ENCODE measurements around the gene LEMD2.

Gene LEMD2

GRCh38 chr6:33776764-33777163, 12.2 kb downstream of the LEMD2 start:
- no peak overlapping the region for H3K4me2 ChIP-seq (ENCODE audit: low read length)
- no peaks in the 10 kb centered on the region; the same call in 1 of the 2 replicates for H3F3A ChIP-seq (ENCODE audit: control insufficient read depth, insufficient read depth)
- no peaks in the 10 kb centered on the region for H3K4me1 ChIP-seq (ENCODE audit: control insufficient read depth, low read length)
- no peaks in the 10 kb centered on the region for H3K27me3 ChIP-seq (ENCODE audit: control insufficient read depth, low read length)
- H3K4me3 ChIP-seq (ENCODE audit: low read length), result no peak overlapping the region
- peaks cover 86% of the 10 kb centered on the region for H3K36me3 ChIP-seq (ENCODE audit: control insufficient read depth, low read length)
- H3K27ac ChIP-seq (ENCODE audit: low read depth, low read length), result no peak overlapping the region
- H4K20me1 ChIP-seq (ENCODE audit: control insufficient read depth, insufficient read depth, low read depth, low read length), result no peaks in the 10 kb centered on the region
- no peaks in the 10 kb centered on the region for H3K9me2 ChIP-seq (replicated peaks; ENCODE audit: control insufficient read depth, low read length)
- H3K79me2 ChIP-seq (ENCODE audit: control insufficient read depth, low read length), result no peaks in the 10 kb centered on the region
- TF ChIP-seq CTCF (IDR thresholded peaks at IDR 0.05; ENCODE audit: low read depth, low read length, poor library complexity, severe bottlenecking) (no peak), EZH2phosphoT487 (IDR thresholded peaks at IDR 0.05; ENCODE audit: borderline replicate concordance, low read length) (no peak)
- no peaks in the 10 kb centered on the region for H3K9me3 ChIP-seq (ENCODE audit: control insufficient read depth, insufficient read depth, low read length)

DNA sequence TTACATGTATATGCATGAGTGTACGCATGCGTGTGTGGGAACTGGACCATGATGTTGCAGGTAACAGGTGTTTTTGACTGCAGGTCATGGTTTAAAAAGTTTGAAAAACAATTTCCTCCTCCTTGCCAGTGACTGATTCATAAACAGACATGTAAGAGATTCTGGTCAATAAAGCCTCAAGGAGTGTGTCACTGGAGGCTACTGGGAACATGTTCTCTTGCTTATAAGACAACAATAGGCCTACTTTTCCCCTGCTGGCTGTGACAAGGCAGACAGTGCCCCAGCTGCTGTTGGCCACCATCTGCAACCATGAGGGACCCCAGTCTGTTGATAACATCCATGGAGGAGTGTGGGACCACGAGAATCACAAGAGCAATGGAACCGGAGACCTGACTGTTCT, 12.7 kb downstream of the LEMD2 start:
- Histone ChIP-seq H3K9me3 (ENCODE audit: control insufficient read depth, insufficient read depth, low read length) (no peaks in the 10 kb centered on the region), H3K9me2 (replicated peaks; ENCODE audit: control insufficient read depth, low read length) (no peaks in the 10 kb centered on the region), H3K79me2 (ENCODE audit: control insufficient read depth, low read length) (no peaks in the 10 kb centered on the region), H3F3A (ENCODE audit: control insufficient read depth, insufficient read depth) (no peaks in the 10 kb centered on the region; the same call in 1 of the 2 replicates), H3K4me1 (ENCODE audit: control insufficient read depth, low read length) (peaks cover 2% of the 10 kb centered on the region; the same call in 1 of the 2 replicates), H3K27me3 (ENCODE audit: control insufficient read depth, low read length) (no peaks in the 10 kb centered on the region), H3K27ac (ENCODE audit: low read depth, low read length) (no peak overlapping the region), H3K36me3 (ENCODE audit: control insufficient read depth, low read length) (peaks cover 80% of the 10 kb centered on the region), H3K4me3 (ENCODE audit: low read length) (no peak overlapping the region), H3K4me2 (ENCODE audit: low read length) (no peak overlapping the region), H4K20me1 (ENCODE audit: control insufficient read depth, insufficient read depth, low read depth, low read length) (no peaks in the 10 kb centered on the region)
- TF ChIP-seq CTCF (IDR thresholded peaks at IDR 0.05; ENCODE audit: low read depth, low read length, poor library complexity, severe bottlenecking), result no peak
- TF ChIP-seq EZH2phosphoT487 (IDR thresholded peaks at IDR 0.05; ENCODE audit: borderline replicate concordance, low read length), result no peak

- Histone ChIP-seq H3K27ac (ENCODE audit: low read depth, low read length) (no peak overlapping the region), H3K4me1 (ENCODE audit: control insufficient read depth, low read length) (peaks cover 4% of the 10 kb centered on the region; the same call in 1 of the 2 replicates), H3F3A (ENCODE audit: control insufficient read depth, insufficient read depth) (no peaks in the 10 kb centered on the region; the same call in 1 of the 2 replicates), H4K20me1 (ENCODE audit: control insufficient read depth, insufficient read depth, low read depth, low read length) (no peaks in the 10 kb centered on the region), H3K79me2 (ENCODE audit: control insufficient read depth, low read length) (no peaks in the 10 kb centered on the region), H3K4me2 (ENCODE audit: low read length) (no peak overlapping the region), H3K9me2 (replicated peaks; ENCODE audit: control insufficient read depth, low read length) (no peaks in the 10 kb centered on the region), H3K27me3 (ENCODE audit: control insufficient read depth, low read length) (no peaks in the 10 kb centered on the region), H3K9me3 (ENCODE audit: control insufficient read depth, insufficient read depth, low read length) (no peaks in the 10 kb centered on the region), H3K4me3 (ENCODE audit: low read length) (no peak overlapping the region), H3K36me3 (ENCODE audit: control insufficient read depth, low read length) (peaks cover 71% of the 10 kb centered on the region)
- no peak for TF ChIP-seq CTCF (IDR thresholded peaks at IDR 0.05; ENCODE audit: low read depth, low read length, poor library complexity, severe bottlenecking)
- no peak for TF ChIP-seq EZH2phosphoT487 (IDR thresholded peaks at IDR 0.05; ENCODE audit: borderline replicate concordance, low read length)
These were observed 14.2 kb downstream of the LEMD2 start for GRCh38 chr6:33774774-33775173.
